ENCODE measurements around the gene CHSY3. TPM values are rescaled to one million over a fixed set of nuclear protein-coding genes. Genes with fewer than 3 reads are reported as not detected.

Gene CHSY3
- total and polyA plus RNA-seq, 4 donors: 3.5 to 32.5 (median 14.8) TPM

GRCh38 chr5:130045334-130045733 lies 141.1 kb downstream of the CHSY3 start:
- DNase-seq (no peak), ATAC-seq (ENCODE audit: low FRiP score) (no peak)
- Histone ChIP-seq H3K4me1 (ENCODE audit: control insufficient read depth in 1 of 2, insufficient read depth in 2 of 2, low read length in 2 of 2) (no peaks in the 10 kb centered on the region), H3K4me3 (ENCODE audit: low read length in 2 of 2) (no peak overlapping the region), H3K9me3 (ENCODE audit: control insufficient read depth, low read length) (no peaks in the 10 kb centered on the region), H3K27ac (ENCODE audit: low read depth in 1 of 2, low read length in 2 of 2) (no peak overlapping the region), H3K36me3 (ENCODE audit: control insufficient read depth in 1 of 2, insufficient read depth in 2 of 2, low read length in 1 of 2) (no peaks in the 10 kb centered on the region), H3K27me3 (ENCODE audit: control insufficient read depth in 1 of 2, insufficient read depth in 2 of 2, low read length in 1 of 2) (no peaks in the 10 kb centered on the region)
- 89% methylated on average over 3 of the region's 3 CpGs for WGBS, 2 donors
- intact Hi-C loops (cut with DNase I): no loop called here

- no peaks in the 10 kb centered on the region for H3K27me3 ChIP-seq (ENCODE audit: control insufficient read depth in 1 of 2, insufficient read depth in 2 of 2, low read length in 1 of 2)
- H3K27ac ChIP-seq (ENCODE audit: low read depth in 1 of 2, low read length in 2 of 2): no peak overlapping the region
- no peak for DNase-seq
- no peak overlapping the region for H3K4me3 ChIP-seq (ENCODE audit: low read length in 2 of 2)
- H3K4me1 ChIP-seq (ENCODE audit: control insufficient read depth in 1 of 2, insufficient read depth in 2 of 2, low read length in 2 of 2): peaks cover 0 to 2% of the 10 kb centered on the region in 2 donors
- no peak for ATAC-seq (ENCODE audit: low FRiP score)
- intact Hi-C loops (cut with DNase I): no loop called here
- 88 to 90% methylated on average over 3 of the region's 3 CpGs for WGBS, 2 donors
- no peaks in the 10 kb centered on the region for H3K36me3 ChIP-seq (ENCODE audit: control insufficient read depth in 1 of 2, insufficient read depth in 2 of 2, low read length in 1 of 2)
- H3K9me3 ChIP-seq (ENCODE audit: control insufficient read depth, low read length): no peaks in the 10 kb centered on the region
These were observed 146.3 kb downstream of the CHSY3 start for GRCh38 chr5:130050585-130050984.

- intact Hi-C loops (cut with DNase I): no loop called here
- no peaks in the 10 kb centered on the region for H3K9me3 ChIP-seq (ENCODE audit: control insufficient read depth, low read length)
- WGBS, 2 donors: 93 to 97% methylated on average over 1 of the region's 1 CpG
These were observed 148.5 kb downstream of the CHSY3 start for GRCh38 chr5:130052752-130053151.

GRCh38 chr5:130055572-130055971 lies 151.3 kb downstream of the CHSY3 start:
- ATAC-seq (ENCODE audit: low FRiP score) (peak; percentile 71), DNase-seq (peak in 1 of 2 donors; percentile 54)
- no peaks in the 10 kb centered on the region for H3K27me3 ChIP-seq (ENCODE audit: control insufficient read depth in 1 of 2, insufficient read depth in 2 of 2, low read length in 1 of 2)
- H3K4me1 ChIP-seq (ENCODE audit: control insufficient read depth in 1 of 2, insufficient read depth in 2 of 2, low read length in 2 of 2): peaks cover 0 to 2% of the 10 kb centered on the region in 2 donors
- no peak overlapping the region for H3K4me3 ChIP-seq (ENCODE audit: low read length in 2 of 2)
- intact Hi-C loops (cut with DNase I): no loop called here
- no peak overlapping the region for H3K27ac ChIP-seq (ENCODE audit: low read depth in 1 of 2, low read length in 2 of 2)
- WGBS, 2 donors: 18 to 22% methylated on average over 4 of the region's 4 CpGs
- H3K9me3 ChIP-seq (ENCODE audit: control insufficient read depth, low read length): no peaks in the 10 kb centered on the region
- no peaks in the 10 kb centered on the region for H3K36me3 ChIP-seq (ENCODE audit: control insufficient read depth in 1 of 2, insufficient read depth in 2 of 2, low read length in 1 of 2)

More at GRCh38 chr5:130052752-130053151, 148.5 kb downstream of the CHSY3 start:
- ATAC-seq (ENCODE audit: low FRiP score): no peak
- no peaks in the 10 kb centered on the region for H3K27me3 ChIP-seq (ENCODE audit: control insufficient read depth in 1 of 2, insufficient read depth in 2 of 2, low read length in 1 of 2)
- H3K4me3 ChIP-seq (ENCODE audit: low read length in 2 of 2): no peak overlapping the region
- no peak overlapping the region for H3K27ac ChIP-seq (ENCODE audit: low read depth in 1 of 2, low read length in 2 of 2)
- no peak for DNase-seq
- H3K4me1 ChIP-seq (ENCODE audit: control insufficient read depth in 1 of 2, insufficient read depth in 2 of 2, low read length in 2 of 2): peaks cover 0 to 2% of the 10 kb centered on the region in 2 donors
- H3K36me3 ChIP-seq (ENCODE audit: control insufficient read depth in 1 of 2, insufficient read depth in 2 of 2, low read length in 1 of 2): no peaks in the 10 kb centered on the region

GRCh38 chr5:130061746-130062145 lies 157.5 kb downstream of the CHSY3 start:
- Histone ChIP-seq H3K9me3 (ENCODE audit: control insufficient read depth, low read length) (no peaks in the 10 kb centered on the region), H3K36me3 (ENCODE audit: control insufficient read depth in 1 of 2, insufficient read depth in 2 of 2, low read length in 1 of 2) (no peaks in the 10 kb centered on the region), H3K4me3 (ENCODE audit: low read length in 2 of 2) (no peak overlapping the region), H3K27me3 (ENCODE audit: control insufficient read depth in 1 of 2, insufficient read depth in 2 of 2, low read length in 1 of 2) (no peaks in the 10 kb centered on the region), H3K27ac (ENCODE audit: low read depth in 1 of 2, low read length in 2 of 2) (no peak overlapping the region), H3K4me1 (ENCODE audit: control insufficient read depth in 1 of 2, insufficient read depth in 2 of 2, low read length in 2 of 2) (peaks cover 0 to 3% of the 10 kb centered on the region in 2 donors)
- WGBS, 2 donors: 91 to 92% methylated on average over 2 of the region's 2 CpGs
- ATAC-seq (ENCODE audit: low FRiP score) (no peak), DNase-seq (no peak)
- intact Hi-C loops (cut with DNase I): loop anchor here in 1 of 2 donors (10.0 kb wide), 2 partner anchors 73 to 157 kb away; partner anchors contain the start of gene CHSY3

- Histone ChIP-seq H3K36me3 (ENCODE audit: control insufficient read depth in 1 of 2, insufficient read depth in 2 of 2, low read length in 1 of 2) (no peaks in the 10 kb centered on the region), H3K27ac (ENCODE audit: low read depth in 1 of 2, low read length in 2 of 2) (no peak overlapping the region), H3K4me1 (ENCODE audit: control insufficient read depth in 1 of 2, insufficient read depth in 2 of 2, low read length in 2 of 2) (peaks cover under 1 to 3% of the 10 kb centered on the region in 2 donors), H3K27me3 (ENCODE audit: control insufficient read depth in 1 of 2, insufficient read depth in 2 of 2, low read length in 1 of 2) (no peaks in the 10 kb centered on the region), H3K9me3 (ENCODE audit: control insufficient read depth, low read length) (no peaks in the 10 kb centered on the region), H3K4me3 (ENCODE audit: low read length in 2 of 2) (no peak overlapping the region)
- ATAC-seq (ENCODE audit: low FRiP score) (no peak), DNase-seq (no peak)
- intact Hi-C loops (cut with DNase I): loop anchor here in 1 of 2 donors (10.0 kb wide), 2 partner anchors 71 to 159 kb away; partner anchors contain the start of gene CHSY3
- WGBS, 2 donors: 95 to 97% methylated on average over 3 of the region's 3 CpGs
These were observed 159.3 kb downstream of the CHSY3 start for GRCh38 chr5:130063603-130064002.

- H3K4me3 ChIP-seq (ENCODE audit: low read length in 2 of 2): no peak overlapping the region
- 51 to 72% methylated on average over 3 of the region's 3 CpGs for WGBS, 2 donors
- H3K36me3 ChIP-seq (ENCODE audit: control insufficient read depth in 1 of 2, insufficient read depth in 2 of 2, low read length in 1 of 2): no peaks in the 10 kb centered on the region
- H3K27me3 ChIP-seq (ENCODE audit: control insufficient read depth in 1 of 2, insufficient read depth in 2 of 2, low read length in 1 of 2): no peaks in the 10 kb centered on the region
- ATAC-seq (ENCODE audit: low FRiP score) (no peak), DNase-seq (no peak)
- H3K27ac ChIP-seq (ENCODE audit: low read depth in 1 of 2, low read length in 2 of 2): no peak overlapping the region
- intact Hi-C loops (cut with DNase I): loop anchor here in 1 of 2 donors (10.0 kb wide), 2 partner anchors 70 to 160 kb away; partner anchors contain the start of gene CHSY3
- H3K4me1 ChIP-seq (ENCODE audit: control insufficient read depth in 1 of 2, insufficient read depth in 2 of 2, low read length in 2 of 2): peaks cover 1 to 3% of the 10 kb centered on the region in 2 donors
- H3K9me3 ChIP-seq (ENCODE audit: control insufficient read depth, low read length): no peaks in the 10 kb centered on the region
These were observed 160.2 kb downstream of the CHSY3 start for GRCh38 chr5:130064484-130064883.

- DNase-seq: no peak
- no peaks in the 10 kb centered on the region for H3K9me3 ChIP-seq (ENCODE audit: control insufficient read depth, low read length)
- H3K27me3 ChIP-seq (ENCODE audit: control insufficient read depth in 1 of 2, insufficient read depth in 2 of 2, low read length in 1 of 2): no peaks in the 10 kb centered on the region
- intact Hi-C loops (cut with DNase I): loop anchor here in 1 of 2 donors (10.0 kb wide), 2 partner anchors 69 to 161 kb away; partner anchors contain the start of gene CHSY3
- peak; percentile 59 for ATAC-seq (ENCODE audit: low FRiP score)
- H3K4me3 ChIP-seq (ENCODE audit: low read length in 2 of 2): no peak overlapping the region
- peaks cover 1 to 3% of the 10 kb centered on the region in 2 donors for H3K4me1 ChIP-seq (ENCODE audit: control insufficient read depth in 1 of 2, insufficient read depth in 2 of 2, low read length in 2 of 2)
- no peaks in the 10 kb centered on the region for H3K36me3 ChIP-seq (ENCODE audit: control insufficient read depth in 1 of 2, insufficient read depth in 2 of 2, low read length in 1 of 2)
- peak overlapping the region; percentile 44 to 87 for H3K27ac ChIP-seq (ENCODE audit: low read depth in 1 of 2, low read length in 2 of 2)
- WGBS, 2 donors: 4 to 7% methylated on average over 2 of the region's 2 CpGs
These were observed 161.4 kb downstream of the CHSY3 start for GRCh38 chr5:130065617-130066016.

- DNase-seq (peak in 1 of 2 donors; percentile 64), ATAC-seq (ENCODE audit: low FRiP score) (peak; percentile 58)
- no peaks in the 10 kb centered on the region for H3K27me3 ChIP-seq (ENCODE audit: control insufficient read depth in 1 of 2, insufficient read depth in 2 of 2, low read length in 1 of 2)
- H3K4me3 ChIP-seq (ENCODE audit: low read length in 2 of 2): no peak overlapping the region
- no peaks in the 10 kb centered on the region for H3K36me3 ChIP-seq (ENCODE audit: control insufficient read depth in 1 of 2, insufficient read depth in 2 of 2, low read length in 1 of 2)
- no peaks in the 10 kb centered on the region for H3K9me3 ChIP-seq (ENCODE audit: control insufficient read depth, low read length)
- WGBS, 2 donors: 7 to 14% methylated on average over 3 of the region's 3 CpGs
- intact Hi-C loops (cut with DNase I): loop anchor here in 1 of 2 donors (10.0 kb wide), 2 partner anchors 68 to 162 kb away; partner anchors contain the start of gene CHSY3
- H3K27ac ChIP-seq (ENCODE audit: low read depth in 1 of 2, low read length in 2 of 2): peak overlapping the region in 1 of 2 donors; percentile 16
- H3K4me1 ChIP-seq (ENCODE audit: control insufficient read depth in 1 of 2, insufficient read depth in 2 of 2, low read length in 2 of 2): peaks cover 1 to 3% of the 10 kb centered on the region in 2 donors
These were observed 162.4 kb downstream of the CHSY3 start for GRCh38 chr5:130066644-130067043.

Data from aorta (tissue), 5 donors.